Measurements from ENCODE around the gene VPS41.

- TF ChIP-seq CTCF (conservative IDR thresholded peaks at IDR 0.05) = no peak
- TF ChIP-seq EZH2 (IDR thresholded peaks at IDR 0.05; ENCODE audit: low read depth) = no peak
Measured at GRCh38 chr7:38728145-38728544, 180.8 kb downstream of the VPS41 start.

Measured in PC-9 (cell line).